Posterior cingulate gyrus (tissue), 11 donors: ENCODE measurements around the gene SYNE2.
"Not testable (repeated sequence)": the region's sequence is repeated elsewhere in the genome, so short reads cannot be mapped to it uniquely, and the experiment has no call there.

Source experiments
- DNase-seq, 10 donors: peaks; one replicate each; pipeline versions ENCODE4 v3.0.0 to v3.0.0-alpha.2; 2020 to 2021; ENCODE audit warnings: mixed read lengths in 3 of 10
- intact Hi-C: fragments of 100-400 bp; cut with DNase I; formaldehyde crosslinking; loops from one replicate; pipeline ENCODE4 v1.15.1; 2023

SYNE2 gene

GRCh38 chr14:63867933-63868921 is 15.4 kb downstream of the SYNE2 start:
- DNase-seq = no peak
- intact Hi-C loops = no loop called here

GRCh38 chr14:63869940-63870752 is 17.3 kb downstream of the SYNE2 start:
- DNase-seq, intact Hi-C loops: not testable (repeated sequence)

- intact Hi-C loops, DNase-seq: not testable (repeated sequence)
Observed at GRCh38 chr14:63870753-63871037, 17.9 kb downstream of the SYNE2 start.

GRCh38 chr14:63874223-63874622 is 21.4 kb downstream of the SYNE2 start:
- intact Hi-C loops = no loop called here
- DNase-seq = no peak

GRCh38 chr14:63875311-63875710 is 22.5 kb downstream of the SYNE2 start:
- intact Hi-C loops = no loop called here
- DNase-seq = no peak

GRCh38 chr14:63877550-63877939 is 24.7 kb downstream of the SYNE2 start:
- DNase-seq = no peak
- intact Hi-C loops = no loop called here

- intact Hi-C loops = no loop called here
Observed at GRCh38 chr14:63878052-63878451, 25.2 kb downstream of the SYNE2 start.

GRCh38 chr14:63878792-63879191 is 26.0 kb downstream of the SYNE2 start:
- intact Hi-C loops = no loop called here

More at GRCh38 chr14:63878052-63878451, 25.2 kb downstream of the SYNE2 start:
- DNase-seq = no peak

GRCh38 chr14:63881926-63882325 is 29.1 kb downstream of the SYNE2 start:
- intact Hi-C loops = no loop called here
- DNase-seq = no peak

More at GRCh38 chr14:63878792-63879191, 26.0 kb downstream of the SYNE2 start:
- DNase-seq = no peak

- DNase-seq = no peak
- intact Hi-C loops = no loop called here
Observed at GRCh38 chr14:63887899-63888298, 35.1 kb downstream of the SYNE2 start.

GRCh38 chr14:63890553-63890952 is 37.7 kb downstream of the SYNE2 start:
- intact Hi-C loops = no loop called here
- DNase-seq = no peak

- intact Hi-C loops = no loop called here
- DNase-seq = no peak
Observed at GRCh38 chr14:63891148-63891975, 38.6 kb downstream of the SYNE2 start.

- DNase-seq = no peak
- intact Hi-C loops = no loop called here
Observed at GRCh38 chr14:63892265-63892664, 39.5 kb downstream of the SYNE2 start.

GRCh38 chr14:63893701-63894458 is 41.1 kb downstream of the SYNE2 start:
- intact Hi-C loops = no loop called here
- no peak for DNase-seq

- intact Hi-C loops = no loop called here
Observed at GRCh38 chr14:63895510-63895909, 42.7 kb downstream of the SYNE2 start.

GRCh38 chr14:63896278-63896720 is 43.5 kb downstream of the SYNE2 start:
- DNase-seq = no peak
- intact Hi-C loops = no loop called here

More at GRCh38 chr14:63895510-63895909, 42.7 kb downstream of the SYNE2 start:
- DNase-seq = no peak

- no peak for DNase-seq
- intact Hi-C loops = no loop called here
Observed at GRCh38 chr14:63897721-63898163, 44.9 kb downstream of the SYNE2 start.

GRCh38 chr14:63899953-63900352 is 47.1 kb downstream of the SYNE2 start:
- DNase-seq = no peak
- intact Hi-C loops = no loop called here

GRCh38 chr14:63901434-63902085 is 48.8 kb downstream of the SYNE2 start:
- intact Hi-C loops = no loop called here
- no peak for DNase-seq
